ENCODE measurements around the gene CELSR1.
"Not testable (repeated sequence)": the region's sequence is repeated elsewhere in the genome, so short reads cannot be mapped to it uniquely, and the experiment has no call there.

CELSR1 gene

GRCh38 chr22:46479046-46479445, 58.4 kb downstream of the CELSR1 start:
- no peak for FAIRE-seq

GRCh38 chr22:46478083-46478551, 59.3 kb downstream of the CELSR1 start:
- no peak for FAIRE-seq

- FAIRE-seq: no peak
Measured at GRCh38 chr22:46476547-46476941, 60.9 kb downstream of the CELSR1 start.

- FAIRE-seq: no peak
Measured at GRCh38 chr22:46473896-46474557, 63.4 kb downstream of the CELSR1 start.

- FAIRE-seq: no peak
Measured at GRCh38 chr22:46473021-46473779, 64.2 kb downstream of the CELSR1 start.

- FAIRE-seq: no peak
Measured at GRCh38 chr22:46472722-46473016, 64.8 kb downstream of the CELSR1 start.

- no peak for FAIRE-seq
Measured at GRCh38 chr22:46471901-46472721, 65.3 kb downstream of the CELSR1 start.

GRCh38 chr22:46471330-46471729, 66.1 kb downstream of the CELSR1 start:
- not testable (repeated sequence) for FAIRE-seq

- no peak for FAIRE-seq
Measured at GRCh38 chr22:46469711-46470110, 67.7 kb downstream of the CELSR1 start.

- FAIRE-seq: no peak
Measured at GRCh38 chr22:46467006-46467405, 70.4 kb downstream of the CELSR1 start.

GRCh38 chr22:46466255-46466676, 71.2 kb downstream of the CELSR1 start:
- no peak for FAIRE-seq

- no peak for FAIRE-seq
Measured at GRCh38 chr22:46465793-46466192, 71.6 kb downstream of the CELSR1 start.

GRCh38 chr22:46465345-46465720, 72.1 kb downstream of the CELSR1 start:
- no peak for FAIRE-seq

- no peak for FAIRE-seq
Measured at GRCh38 chr22:46464701-46465344, 72.6 kb downstream of the CELSR1 start.

- no peak for FAIRE-seq
Measured at GRCh38 chr22:46464296-46464695, 73.1 kb downstream of the CELSR1 start.

GRCh38 chr22:46463435-46464227, 73.8 kb downstream of the CELSR1 start:
- no peak for FAIRE-seq

GRCh38 chr22:46462726-46463371, 74.6 kb downstream of the CELSR1 start:
- FAIRE-seq: no peak

- FAIRE-seq: no peak
Measured at GRCh38 chr22:46461566-46462180, 75.7 kb downstream of the CELSR1 start.

- FAIRE-seq: no peak
Measured at GRCh38 chr22:46460857-46461256, 76.6 kb downstream of the CELSR1 start.

GRCh38 chr22:46459347-46460065, 77.9 kb downstream of the CELSR1 start:
- FAIRE-seq: no peak

- no peak for FAIRE-seq
Measured at GRCh38 chr22:46458525-46458924, 78.9 kb downstream of the CELSR1 start.

Data from colon (tissue), 2 donors.